ENCODE measurements around the gene IMP4.
"Not testable (repeated sequence)": the region's sequence is repeated elsewhere in the genome, so short reads cannot be mapped to it uniquely, and the experiment has no call there.

The IMP4 gene, protein sequence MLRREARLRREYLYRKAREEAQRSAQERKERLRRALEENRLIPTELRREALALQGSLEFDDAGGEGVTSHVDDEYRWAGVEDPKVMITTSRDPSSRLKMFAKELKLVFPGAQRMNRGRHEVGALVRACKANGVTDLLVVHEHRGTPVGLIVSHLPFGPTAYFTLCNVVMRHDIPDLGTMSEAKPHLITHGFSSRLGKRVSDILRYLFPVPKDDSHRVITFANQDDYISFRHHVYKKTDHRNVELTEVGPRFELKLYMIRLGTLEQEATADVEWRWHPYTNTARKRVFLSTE

DNA sequence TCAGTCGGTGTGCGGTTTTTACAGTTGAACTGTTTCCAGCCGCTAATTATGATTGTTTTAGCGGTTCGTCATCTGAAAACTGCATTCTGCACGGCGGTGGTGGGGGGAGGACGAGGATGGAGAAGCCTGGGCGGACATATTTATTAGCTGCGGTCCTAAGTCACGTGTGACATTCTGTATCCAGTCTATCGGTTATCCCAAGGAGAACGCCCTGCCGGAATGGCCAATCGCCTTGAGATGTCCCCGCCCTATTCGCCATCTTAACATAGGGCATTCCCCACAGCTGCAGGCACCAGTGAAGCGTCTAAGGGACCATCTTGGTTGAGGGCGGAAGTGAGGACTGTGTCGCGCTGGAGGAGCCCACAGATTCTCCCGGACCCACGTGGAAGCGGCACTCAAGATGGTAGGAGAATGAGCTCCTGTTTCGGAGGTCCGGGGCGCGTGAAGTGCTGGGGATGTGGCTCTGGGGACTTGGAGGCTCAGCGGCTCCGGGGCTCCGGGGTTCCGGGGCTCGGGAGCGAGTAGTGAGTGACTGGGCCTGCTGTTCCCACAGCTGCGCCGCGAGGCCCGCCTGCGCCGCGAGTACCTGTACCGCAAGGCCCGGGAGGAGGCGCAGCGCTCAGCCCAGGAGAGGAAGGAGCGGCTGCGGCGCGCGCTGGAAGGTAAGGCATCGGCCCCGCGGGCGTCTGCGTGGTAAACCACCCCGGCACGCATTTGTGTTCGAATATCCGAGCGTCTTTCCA lies at the start of gene IMP4:
Gene IMP4 (plus strand): TSS at position 365 of the 743 bp plus-strand sequence. CDS start 36 bp downstream, at position 401.
- DNase-seq: peak; percentile 91

DNA sequence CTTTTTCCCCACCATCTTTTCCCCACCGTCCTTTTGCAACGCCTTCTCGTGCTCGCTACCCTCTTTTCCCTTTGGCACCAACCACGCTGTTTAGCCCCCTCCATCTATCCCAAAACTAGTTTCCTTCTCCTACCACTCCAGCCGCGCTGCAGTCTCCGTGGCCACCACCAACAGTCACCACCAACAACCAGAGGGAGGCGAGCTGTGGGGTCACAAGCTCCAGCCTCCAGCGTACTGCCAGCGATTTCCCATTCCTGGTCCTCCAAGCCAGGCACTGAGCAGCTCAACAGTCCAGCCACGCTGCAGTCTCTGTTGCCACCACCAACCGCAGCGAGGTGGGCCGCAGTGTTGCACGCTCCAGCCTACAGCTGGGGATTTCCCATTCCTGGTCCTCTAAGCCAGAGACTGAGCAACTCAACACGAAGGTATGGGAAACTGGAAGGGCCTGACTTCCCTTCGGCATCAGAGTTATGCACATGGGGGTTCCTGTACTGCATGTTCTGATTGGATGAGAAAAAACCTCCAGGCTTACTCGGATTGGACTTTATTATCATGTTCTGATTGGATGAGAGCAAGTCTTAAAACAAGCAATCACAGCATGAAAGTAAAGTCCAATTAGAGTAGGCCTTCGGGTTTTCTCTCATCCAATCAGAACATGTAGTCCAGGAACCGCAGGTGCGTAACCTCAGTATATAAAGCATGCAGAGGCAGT lies 42.3 kb upstream of the IMP4 start:
- DNase-seq: no peak

DNA sequence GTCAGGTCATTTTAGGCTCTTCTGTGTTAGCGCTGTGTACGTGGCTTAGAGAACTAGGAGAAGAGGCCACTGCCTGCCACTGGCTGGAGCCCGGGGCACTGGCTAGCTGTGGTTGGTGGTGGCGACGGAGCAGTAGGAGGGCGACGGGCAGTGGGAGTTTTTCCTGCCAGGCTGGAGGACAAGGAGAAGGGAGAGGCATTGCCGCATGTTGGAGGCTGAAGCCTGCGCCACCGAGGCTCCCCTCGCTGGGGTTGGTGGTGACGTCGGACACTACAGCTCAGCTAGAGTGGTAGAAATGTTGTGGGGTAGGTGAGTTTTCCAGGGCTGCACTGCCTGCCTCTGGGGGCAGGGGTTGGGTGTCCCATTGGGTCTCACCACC lies 41.7 kb upstream of the IMP4 start:
- DNase-seq: no peak

DNA sequence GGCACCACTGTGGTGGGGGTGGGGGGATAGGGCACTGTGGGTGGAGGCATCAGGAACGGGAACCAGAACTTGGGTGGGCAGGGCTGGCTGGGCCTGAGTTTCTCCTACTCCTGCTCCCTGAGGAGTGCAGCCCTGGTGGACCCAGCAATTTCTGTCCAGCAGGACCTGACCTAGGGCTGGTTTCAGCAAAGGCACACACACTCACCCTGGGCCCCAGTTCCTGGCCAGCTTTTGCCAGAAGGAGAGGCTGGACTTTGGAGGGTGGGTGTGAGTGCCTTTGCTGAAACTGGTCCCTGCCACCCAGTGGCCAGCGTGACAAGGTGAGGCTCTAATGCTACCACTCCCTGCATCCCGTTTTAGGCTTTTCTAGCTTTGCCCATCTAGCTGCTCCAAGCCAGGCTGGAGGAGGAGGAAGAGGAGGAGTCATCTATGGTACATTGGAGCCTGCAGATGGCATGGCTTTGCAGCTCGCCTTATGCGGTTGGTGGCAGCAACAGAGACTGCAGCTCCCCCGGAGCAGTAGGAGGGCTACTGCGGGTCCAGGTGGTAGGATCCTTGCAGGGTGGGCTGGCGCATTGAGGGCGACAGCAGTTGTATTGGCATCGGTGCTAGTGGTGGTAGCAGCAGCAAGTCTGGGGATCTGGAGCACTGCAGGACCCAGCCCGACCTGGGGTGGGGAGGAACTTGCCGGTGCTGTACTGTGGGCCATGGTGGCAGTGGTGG lies 40.4 kb upstream of the IMP4 start:
- no peak for DNase-seq

DNA sequence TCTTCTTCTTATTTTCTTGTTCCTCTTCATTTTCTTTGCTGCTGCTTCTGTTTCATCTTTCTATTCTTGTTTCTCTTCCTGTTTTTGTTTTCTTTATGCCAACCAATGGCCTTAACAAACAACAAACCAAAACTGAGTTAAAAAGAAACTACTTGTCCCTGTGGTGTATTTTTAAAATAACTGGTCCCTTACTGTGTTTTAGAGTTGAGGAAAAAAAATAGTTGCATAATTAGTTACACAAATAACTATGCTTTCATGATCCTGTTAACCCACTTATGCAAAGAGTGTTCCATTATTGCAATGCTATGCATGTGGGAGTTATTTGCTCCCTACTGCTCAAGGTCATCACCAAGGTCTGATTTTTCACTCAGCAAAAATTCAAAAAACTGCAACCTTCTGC lies 39.5 kb upstream of the IMP4 start:
- DNase-seq: no peak

DNA sequence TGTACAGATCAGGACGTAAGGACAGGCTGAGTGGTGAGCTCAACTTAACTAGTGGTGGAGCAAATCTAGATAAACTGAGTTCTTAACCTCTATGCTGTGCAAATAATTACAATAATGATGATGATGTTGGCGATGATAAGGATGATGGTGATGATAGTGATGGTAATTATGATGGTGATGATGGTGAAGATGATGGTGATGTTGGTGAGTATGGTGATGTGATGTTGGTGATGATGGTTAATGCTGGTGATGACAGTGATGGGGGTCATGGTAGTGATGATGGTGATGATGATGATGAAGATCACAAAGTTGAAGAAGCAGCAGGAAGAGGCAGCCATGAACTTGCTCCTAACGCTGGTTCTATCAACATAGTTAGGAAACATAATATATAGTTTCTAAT lies 38.0 kb upstream of the IMP4 start:
- DNase-seq: no peak

DNA sequence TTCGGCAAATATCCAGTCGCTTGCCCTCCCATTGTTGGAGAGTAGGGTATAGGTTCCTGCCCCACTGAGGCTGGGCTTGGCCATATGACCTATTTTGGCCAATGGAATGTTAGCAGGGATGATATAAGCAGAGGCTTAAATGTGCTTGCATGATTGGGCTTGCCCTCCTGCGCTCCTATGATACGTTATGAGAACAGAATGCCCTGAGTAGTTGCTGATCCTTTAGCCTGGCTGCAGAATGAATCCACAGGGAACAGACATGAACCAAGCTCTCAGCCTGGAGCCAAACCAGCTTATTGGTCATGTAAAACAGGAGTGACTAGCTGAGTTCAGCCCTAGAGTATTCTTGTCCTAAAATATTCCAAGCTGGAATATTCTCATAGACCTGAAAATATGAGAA lies 34.8 kb upstream of the IMP4 start:
- DNase-seq: no peak

DNA sequence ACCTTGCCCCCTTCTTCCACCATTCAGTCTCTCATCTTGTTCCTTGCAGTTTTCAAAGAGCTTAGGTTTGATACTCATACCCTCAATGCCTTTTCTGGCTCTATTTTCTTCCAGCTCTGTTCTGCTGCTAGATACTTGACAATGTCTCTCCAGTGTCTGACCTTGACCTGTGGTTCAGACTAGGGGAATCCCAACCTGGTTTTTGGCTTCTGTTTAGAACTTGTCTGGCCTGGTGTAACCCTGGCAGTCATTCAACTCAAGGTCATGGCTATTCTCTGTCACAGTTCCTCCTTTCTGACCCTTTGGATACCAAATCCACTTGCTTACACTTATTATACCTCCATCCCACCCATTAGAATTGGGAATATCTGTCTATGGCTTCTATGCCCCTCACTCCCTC lies 31.8 kb upstream of the IMP4 start:
- no peak for DNase-seq

DNA sequence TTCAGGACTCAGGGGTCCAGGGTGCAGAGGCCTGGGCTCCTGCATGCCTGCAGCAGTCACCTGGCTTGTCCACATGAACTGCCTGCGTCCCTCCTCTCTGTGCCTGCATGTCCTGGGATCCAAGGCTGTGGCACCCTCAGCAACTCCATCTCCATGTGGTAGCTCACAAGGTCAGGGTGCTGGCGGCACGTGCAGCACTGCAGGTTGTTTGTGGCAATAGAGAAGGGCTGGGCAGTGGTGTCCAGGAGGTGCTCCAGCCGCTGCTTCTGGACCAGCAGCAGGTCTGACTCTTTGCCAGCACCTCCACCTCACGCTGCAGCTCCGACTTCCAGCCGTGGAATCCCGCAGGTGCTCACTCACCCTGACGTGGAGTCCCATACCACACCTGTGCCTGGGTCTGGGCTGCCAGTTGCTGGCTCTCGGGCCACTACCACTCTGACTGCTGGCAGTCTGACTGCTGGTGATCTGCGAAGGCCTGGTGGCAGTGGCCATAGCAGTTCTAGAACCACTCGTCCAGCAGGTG lies 28.8 kb upstream of the IMP4 start:
- no peak for DNase-seq

DNA sequence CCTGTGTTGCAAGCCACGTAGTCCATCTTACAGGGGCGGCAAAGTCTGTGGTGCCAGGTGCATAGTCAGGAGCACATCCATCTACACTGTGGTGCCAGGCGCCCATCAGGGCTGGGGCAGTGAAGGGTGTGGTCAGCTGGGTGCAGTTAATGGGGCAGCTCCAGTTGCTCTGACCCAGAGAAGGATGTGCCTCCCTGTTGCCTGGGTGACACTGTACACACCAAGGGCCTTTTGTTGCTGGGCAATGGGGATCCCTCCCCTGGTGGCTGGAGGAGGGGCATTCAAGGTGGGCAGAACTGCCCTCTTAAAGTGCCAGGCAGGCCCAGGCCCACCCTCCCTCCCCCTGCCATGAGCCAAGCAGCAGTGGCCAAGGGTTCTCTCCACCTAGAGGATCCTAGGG lies 28.3 kb upstream of the IMP4 start:
- DNase-seq: no peak

DNA sequence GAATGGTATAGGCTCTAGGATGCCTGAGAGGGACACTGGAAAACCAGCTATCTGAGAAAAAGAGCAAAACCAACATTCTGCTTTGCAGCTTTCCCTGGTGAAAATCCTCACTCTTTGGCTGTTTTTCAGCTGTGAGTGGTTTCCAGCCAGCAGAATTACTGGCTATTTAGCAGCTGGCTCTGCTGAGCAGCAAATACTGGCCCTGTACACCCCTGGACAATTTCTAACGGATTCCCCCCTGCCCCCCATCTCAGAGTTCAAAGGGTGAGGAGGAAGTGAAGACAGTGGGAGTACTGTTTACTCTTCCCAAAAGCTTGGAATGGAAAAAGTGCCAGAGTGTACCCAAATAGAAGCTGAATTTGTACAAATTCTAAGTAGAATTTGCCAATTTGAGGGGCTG lies 26.1 kb upstream of the IMP4 start:
- no peak for DNase-seq

DNA sequence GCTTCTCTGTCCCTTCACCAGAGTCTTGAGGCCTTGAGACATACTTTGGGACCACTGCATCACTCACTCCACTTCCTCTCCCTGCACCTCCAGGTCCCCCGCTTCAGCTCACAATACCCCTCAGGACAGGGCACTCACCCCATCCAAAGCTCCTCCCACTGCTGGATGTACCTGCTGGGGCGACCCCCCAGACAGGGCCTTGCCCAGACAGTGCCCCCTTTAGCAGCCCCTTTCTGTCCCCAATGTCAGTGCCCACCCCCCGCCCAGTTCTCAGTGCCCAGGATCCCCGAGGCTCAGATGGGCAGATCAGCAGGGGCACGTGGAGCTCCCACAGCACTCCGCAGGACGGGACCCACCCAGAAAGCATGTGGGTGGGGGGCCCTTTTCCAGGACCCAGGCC lies 23.8 kb upstream of the IMP4 start:
- no peak for DNase-seq

DNA sequence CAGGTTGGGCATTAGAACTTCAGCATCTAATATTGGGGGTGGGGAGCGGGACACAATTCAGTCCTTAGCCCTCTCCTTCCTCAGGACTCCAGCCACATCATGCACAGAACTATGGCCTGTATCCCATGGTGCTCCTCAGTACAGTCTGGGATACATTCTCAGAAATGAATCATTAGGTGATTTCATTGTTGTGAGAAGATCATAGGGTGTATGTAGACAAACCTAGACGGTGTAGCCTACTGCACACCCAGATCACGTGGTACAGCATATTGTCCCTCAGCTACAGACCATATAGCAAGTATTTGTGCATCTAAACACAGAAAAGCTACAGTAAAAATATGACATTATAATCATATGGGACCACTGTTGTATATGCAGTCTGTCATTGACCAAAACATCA lies 23.2 kb upstream of the IMP4 start:
- DNase-seq: no peak

DNA sequence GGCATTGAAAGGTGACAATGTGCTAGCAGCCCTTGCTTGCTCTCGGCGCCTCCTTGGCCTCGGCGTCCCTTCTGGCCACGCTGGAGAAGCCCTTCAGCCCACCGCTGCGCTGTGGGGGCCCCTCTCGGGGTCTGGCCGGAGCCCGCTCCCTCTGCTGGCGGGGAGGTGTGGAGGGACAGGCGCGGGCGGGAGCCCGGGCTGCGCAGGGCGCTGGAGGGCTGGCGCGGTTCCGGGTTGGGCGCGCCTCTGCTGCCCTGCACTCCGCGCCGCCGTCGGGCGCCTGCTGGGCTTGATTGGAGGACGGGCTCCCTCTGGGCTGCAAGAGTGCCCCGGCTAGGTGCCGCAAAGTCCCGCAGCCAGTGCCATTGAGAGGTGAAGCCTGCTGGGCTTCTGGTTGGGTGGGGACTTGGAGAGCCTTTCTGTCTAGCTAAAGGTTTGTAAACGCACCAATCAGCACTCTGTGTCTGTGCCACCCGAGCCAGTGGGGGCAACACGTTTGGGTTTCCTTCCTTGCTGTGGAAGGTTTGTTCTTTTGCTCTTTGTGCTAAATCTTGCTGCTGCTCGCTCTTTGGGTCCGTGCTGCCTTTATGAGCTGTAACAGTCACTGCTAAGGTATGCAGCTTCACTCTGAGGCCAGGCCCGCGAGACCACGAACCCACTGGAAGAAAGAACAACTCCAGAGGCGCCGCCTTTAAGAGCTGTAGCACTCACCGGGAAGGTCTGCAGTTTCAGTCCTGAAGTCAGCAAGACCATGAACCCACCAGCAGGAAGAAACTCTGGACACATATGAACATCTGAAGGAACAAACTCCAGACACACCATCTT lies 14.8 kb upstream of the IMP4 start:
- DNase-seq: no peak

DNA sequence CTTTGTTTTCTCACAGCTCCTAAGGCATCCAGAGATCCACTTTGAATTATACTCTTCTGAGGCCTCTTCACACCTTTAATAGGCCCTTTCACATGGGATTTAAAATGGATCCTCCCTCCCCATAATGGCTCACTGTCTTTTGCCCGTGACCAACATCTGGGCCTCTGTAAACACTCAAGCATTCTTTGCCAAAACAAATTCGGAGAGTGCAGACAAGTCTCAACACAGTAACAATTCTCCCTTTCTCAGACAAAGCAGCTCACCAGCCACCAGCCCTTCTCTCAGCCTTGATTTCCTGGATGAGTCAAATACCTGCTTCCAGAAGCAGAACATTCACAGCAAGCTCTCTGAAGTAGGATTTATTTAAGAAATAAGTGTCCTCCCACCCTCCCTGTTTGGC lies 14.0 kb upstream of the IMP4 start:
- no peak for DNase-seq

DNA sequence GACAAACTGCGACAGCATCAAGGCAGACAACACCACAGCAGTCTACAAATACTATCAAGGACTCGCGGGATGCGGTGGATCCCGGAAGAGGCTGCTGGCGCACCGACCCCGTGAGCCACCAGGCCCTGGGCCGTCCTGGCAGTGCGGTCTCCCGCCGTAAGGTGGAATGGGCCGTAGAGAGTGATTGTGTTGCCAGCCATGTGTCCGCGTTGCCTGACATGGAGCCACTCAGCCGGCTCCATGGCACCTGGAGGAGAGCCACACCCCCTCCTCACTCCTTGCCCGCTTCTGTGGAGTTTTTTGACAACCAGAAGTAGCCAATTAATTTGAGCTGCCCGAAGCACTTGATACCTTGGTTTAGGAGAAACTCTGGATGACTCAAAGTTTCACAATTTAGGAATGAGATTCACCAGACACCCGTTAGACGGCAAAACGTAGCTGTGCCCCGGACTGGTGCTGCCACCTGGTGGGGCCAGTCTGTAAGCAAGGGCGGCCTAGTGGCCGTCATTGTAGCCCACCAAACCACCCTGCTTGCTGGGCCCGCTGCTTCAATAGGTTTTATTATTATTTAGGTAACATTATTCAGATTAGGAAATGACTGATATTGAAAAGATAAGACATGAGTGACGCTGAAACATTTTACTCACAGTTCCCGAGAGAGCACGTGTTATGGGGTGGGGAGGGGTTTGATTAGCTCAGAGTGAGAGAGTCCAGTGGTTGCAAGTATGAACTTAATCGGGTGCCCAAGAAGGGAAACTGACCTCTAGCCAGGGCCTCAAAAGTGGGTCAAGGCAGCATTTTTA lies 10.2 kb upstream of the IMP4 start:
- peak; percentile 84 for DNase-seq

DNA sequence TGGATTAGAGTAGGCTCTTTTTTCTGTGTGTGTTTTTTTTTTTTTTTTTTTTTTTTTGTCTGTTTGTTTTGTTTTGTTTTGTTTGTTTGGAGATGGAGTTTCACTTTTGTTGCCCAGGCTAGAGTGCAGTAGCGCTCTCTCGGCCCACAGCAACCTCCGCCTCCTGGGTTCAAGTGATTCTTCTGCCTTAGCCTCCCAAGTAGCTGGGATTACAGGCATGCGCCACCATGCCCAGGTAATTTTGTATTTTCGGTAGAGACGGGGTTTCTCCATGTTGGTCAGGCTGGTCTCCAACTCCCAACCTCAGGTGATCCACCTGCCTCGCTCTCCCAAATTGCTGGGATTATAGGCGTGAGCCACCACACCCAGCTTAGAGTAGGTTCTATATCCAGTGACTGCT lies 9.4 kb upstream of the IMP4 start:
- not testable (repeated sequence) for DNase-seq

DNA sequence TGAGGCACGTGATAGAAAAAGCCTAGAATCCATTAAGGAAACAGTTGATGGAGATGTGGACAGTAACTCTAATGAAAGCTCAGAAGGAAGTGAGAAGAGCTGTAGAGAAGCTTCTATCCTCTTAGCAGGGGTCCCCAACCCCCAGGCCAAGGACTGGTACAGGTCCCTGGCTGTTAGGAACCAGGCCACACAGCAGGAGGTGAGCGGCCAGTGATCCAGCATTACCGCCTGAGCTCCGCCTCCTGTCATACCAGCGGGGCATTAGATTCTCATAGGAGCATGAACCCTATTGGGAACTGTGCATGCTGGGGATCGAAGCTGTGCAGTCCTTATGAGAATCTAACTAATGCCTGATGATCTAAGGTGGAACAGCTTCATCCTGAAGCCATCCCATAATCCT lies 8.7 kb upstream of the IMP4 start:
- no peak for DNase-seq

DNA sequence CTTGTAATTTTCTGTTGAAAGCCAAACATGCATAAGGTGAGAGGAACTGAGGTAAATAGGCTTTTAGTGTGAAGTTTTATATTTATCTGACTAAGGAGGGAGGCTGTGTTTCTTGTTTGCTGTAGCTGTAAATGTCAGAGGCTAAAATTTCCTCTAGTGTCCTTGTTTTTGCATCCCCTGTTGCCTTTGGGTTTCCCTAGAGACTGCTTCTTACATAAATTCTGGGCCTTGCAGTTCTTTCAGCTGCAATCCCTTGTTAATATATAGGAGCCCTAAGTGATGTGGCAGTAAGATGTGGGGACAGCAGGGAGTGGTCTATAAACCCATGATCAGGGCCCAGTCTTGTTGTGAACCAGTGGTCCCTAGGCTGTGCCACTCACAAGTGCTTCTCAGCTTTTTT lies 7.5 kb upstream of the IMP4 start:
- DNase-seq: no peak

DNA sequence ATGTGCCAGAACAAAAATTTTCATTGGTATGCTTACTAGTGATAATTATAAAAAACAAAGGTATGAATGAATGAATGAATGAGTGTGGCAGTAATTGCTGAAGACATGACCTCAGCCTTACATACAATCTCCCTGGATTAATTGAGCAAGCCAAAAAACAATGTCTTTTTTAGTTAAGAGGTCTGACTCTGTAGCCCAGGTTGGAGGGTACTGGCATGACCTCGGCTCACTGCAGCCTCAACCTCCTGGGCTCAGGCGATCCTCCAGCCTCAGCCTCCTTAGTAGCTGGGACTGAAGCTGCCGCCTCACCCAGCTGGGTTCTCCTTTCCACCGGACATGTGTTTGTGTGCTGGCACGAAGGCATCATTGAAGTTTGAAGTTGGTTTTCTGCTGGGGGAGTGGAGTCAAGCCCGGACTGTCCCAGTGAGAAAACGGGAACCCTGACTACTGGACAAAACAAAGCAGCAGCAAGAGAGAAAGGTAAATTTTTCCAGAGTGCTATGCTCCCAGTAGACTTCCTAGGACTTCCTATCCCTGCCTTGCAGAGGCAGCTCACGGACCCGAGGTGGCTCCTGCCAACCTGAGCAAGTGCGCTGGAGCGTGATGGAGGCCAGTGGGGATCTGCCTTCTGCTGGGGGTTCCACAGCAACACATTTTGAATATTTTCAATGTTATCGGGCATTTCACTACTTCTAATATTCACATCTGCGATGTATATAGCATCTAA lies 6.4 kb upstream of the IMP4 start:
- DNase-seq: peak; percentile 32

All from activated CD8-positive, alpha-beta memory T cell treated with anti-CD3 and anti-CD28 coated beads, Interleukin-2, amount 50 U/mL, for 48 hours (primary cell).